GM21447 (cell line): ENCODE results near the gene SEMA3D.

Experiments used
- ATAC-seq: cut with Tn5 transposase; IDR thresholded peaks from one replicate; pipeline ENCODE4 v1.9.1; 2021; ENCODE audit not compliant: unreplicated experiment

The SEMA3D gene

GRCh38 chr7:85081392-85081791 lies 105.5 kb downstream of the SEMA3D start:
- no peak for ATAC-seq

- no peak for ATAC-seq
Observed at GRCh38 chr7:85079434-85079833, 107.4 kb downstream of the SEMA3D start.

GRCh38 chr7:85078181-85078580 lies 108.7 kb downstream of the SEMA3D start:
- no peak for ATAC-seq

- ATAC-seq, result no peak
Observed at GRCh38 chr7:85075864-85076263, 111.0 kb downstream of the SEMA3D start.

GRCh38 chr7:85074992-85075391 lies 111.9 kb downstream of the SEMA3D start:
- ATAC-seq, result no peak

- no peak for ATAC-seq
Observed at GRCh38 chr7:85074016-85074415, 112.8 kb downstream of the SEMA3D start.

GRCh38 chr7:85070967-85071628 lies 115.8 kb downstream of the SEMA3D start:
- no peak for ATAC-seq

GRCh38 chr7:85068799-85069198 lies 118.1 kb downstream of the SEMA3D start:
- ATAC-seq, result no peak

- ATAC-seq, result no peak
Observed at GRCh38 chr7:85067371-85067770, 119.5 kb downstream of the SEMA3D start.

- no peak for ATAC-seq
Observed at GRCh38 chr7:85065888-85066485, 120.9 kb downstream of the SEMA3D start.

- ATAC-seq, result no peak
Observed at GRCh38 chr7:85065306-85065705, 121.5 kb downstream of the SEMA3D start.

GRCh38 chr7:85062651-85063050 lies 124.2 kb downstream of the SEMA3D start:
- no peak for ATAC-seq

GRCh38 chr7:85061456-85061855 lies 125.4 kb downstream of the SEMA3D start:
- no peak for ATAC-seq

- no peak for ATAC-seq
Observed at GRCh38 chr7:85060696-85061095, 126.2 kb downstream of the SEMA3D start.

GRCh38 chr7:85055906-85056305 lies 130.9 kb downstream of the SEMA3D start:
- ATAC-seq, result no peak

- ATAC-seq, result no peak
Observed at GRCh38 chr7:85055196-85055595, 131.7 kb downstream of the SEMA3D start.

- no peak for ATAC-seq
Observed at GRCh38 chr7:85054306-85054705, 132.6 kb downstream of the SEMA3D start.

- no peak for ATAC-seq
Observed at GRCh38 chr7:85052894-85053293, 134.0 kb downstream of the SEMA3D start.

GRCh38 chr7:85052056-85052737 lies 134.7 kb downstream of the SEMA3D start:
- no peak for ATAC-seq

GRCh38 chr7:85046534-85046933 lies 140.3 kb downstream of the SEMA3D start:
- no peak for ATAC-seq

GRCh38 chr7:85041605-85042216 lies 145.1 kb downstream of the SEMA3D start:
- ATAC-seq, result no peak
